Activated naive CD4-positive, alpha-beta T cell treated with anti-CD3 and anti-CD28 coated beads, Interleukin-2, amount 50 U/mL, for 16 hours (primary cell): Measurements from ENCODE around the gene STRN.
"Not testable (repeated sequence)": the region's sequence is repeated elsewhere in the genome, so short reads cannot be mapped to it uniquely, and the experiment has no call there.

ENCODE experiments used
- DNase-seq: peaks from one replicate; pipeline ENCODE4 v3.0.0-alpha.2; 2020

STRN gene

DNA sequence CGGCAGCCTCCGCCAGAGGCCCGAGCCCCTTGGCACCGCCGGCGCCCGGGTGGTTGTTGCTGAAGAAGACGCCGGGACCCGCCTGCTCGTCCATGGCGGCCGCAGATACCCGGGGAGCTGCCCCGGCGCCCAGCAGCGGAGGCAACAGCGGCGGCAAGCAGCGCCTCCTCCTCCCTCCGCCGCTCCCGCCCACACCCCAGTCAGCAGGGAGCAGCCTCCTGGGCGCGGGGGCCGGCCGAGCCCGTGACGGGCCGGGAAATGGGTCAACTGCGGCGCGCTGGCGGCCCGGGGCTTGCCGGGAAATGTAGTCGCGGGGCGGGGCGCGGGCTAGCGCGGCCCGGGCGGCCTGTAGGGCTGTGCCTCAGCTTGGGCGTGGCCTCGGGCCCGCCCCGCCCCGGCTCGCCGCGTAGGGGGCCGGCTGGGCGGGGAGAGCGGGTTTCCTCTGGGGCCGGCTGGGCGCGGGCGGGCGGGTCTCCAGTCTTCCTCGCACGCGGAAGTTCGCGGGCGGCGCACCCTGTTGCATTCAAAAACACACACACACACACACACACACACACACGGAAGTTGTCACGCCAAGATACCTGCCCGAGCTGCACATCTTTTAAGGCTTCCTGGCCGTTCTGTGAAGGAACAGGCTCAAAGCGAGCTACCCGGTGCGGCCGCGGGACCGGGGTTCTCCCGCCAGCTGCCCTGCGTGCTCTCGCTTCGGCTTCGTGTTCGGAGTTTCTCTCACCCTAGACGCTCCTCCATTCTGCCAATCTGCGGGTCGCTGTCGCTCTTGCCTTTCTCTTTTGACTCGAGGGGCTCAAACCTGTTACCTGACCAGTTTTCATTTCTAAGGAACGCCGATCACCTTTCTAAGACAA lies at the start of gene STRN:
TSS of gene STRN (minus strand) at position 167 of the 866 bp plus-strand sequence. CDS start at position 94, 73 bp downstream.
- peak; percentile 98 for DNase-seq

GRCh38 chr2:37013315-37013641 lies 46.9 kb upstream of the STRN start:
- no peak for DNase-seq

GRCh38 chr2:37011130-37011529 lies 44.8 kb upstream of the STRN start:
- DNase-seq = no peak

GRCh38 chr2:37005118-37005868 lies 39.0 kb upstream of the STRN start:
- no peak for DNase-seq

DNA sequence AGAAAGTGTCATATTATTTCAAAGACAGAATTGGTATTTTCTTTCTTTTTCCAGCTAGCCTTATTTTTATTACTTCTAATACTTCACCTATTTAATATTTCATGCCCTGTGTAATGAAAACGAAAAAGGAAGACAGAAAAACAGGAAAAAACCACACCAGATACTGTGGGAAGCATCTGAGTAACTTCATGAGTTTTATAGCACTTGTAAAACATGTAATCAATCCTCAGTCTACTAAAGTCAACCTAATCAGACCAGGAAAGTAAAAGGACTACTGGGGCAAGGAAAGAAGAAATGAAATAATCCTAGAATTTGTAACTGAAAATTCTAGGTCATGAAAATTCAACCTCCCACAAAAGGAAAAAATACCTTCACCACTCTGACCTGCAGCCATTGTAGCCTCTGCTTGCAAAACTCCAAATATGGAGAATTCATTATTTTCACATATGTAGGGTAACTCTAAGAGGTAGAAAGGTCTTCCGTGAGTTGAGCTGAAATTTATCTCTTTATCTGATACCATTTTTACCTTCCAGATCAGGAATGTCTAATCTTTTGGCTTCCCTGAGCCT lies 34.7 kb upstream of the STRN start:
- no peak for DNase-seq

- no peak for DNase-seq
These were observed 34.0 kb upstream of the STRN start for GRCh38 chr2:37000318-37000717.

DNA sequence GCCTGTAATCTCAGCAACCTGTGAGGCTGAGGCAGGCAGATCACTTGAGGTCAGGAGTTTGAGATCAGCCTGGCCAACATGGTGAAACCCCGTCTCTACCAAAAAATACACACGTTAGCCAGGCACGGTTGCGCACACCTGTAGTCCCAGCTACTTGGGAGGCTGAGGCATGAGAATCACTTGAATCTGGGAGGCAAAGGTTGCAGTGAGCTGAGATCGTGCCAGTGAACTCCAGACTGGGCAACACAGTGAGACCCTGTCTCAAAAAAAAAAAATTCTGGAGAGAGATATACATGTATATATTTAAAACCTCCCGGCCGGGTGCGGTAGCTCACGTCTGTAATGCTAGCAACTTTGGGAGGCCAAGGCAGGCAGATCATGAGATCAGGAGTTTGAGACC lies 33.1 kb upstream of the STRN start:
- DNase-seq = not testable (repeated sequence)

- DNase-seq = no peak
These were observed 27.7 kb upstream of the STRN start for GRCh38 chr2:36993841-36994620.

GRCh38 chr2:36988008-36988407 lies 21.7 kb upstream of the STRN start:
- no peak for DNase-seq

DNA sequence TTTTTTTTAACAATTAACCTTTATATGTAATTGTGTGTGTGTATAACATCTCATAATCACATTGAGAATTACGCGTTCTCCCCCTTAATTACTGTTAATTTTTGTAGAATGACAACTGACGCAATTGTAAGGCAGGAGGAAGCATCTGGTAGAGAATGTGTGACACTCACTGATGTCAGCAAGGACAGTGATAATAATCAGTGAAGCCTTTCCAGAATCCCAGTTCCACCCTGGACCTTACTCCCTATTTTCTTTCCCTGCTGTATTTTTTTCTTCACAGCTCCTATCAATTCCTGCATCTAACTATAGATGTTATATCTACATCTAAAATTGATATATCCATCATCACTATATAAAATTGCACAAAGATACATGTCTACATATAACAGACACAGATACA lies 16.1 kb upstream of the STRN start:
- DNase-seq = no peak

- DNase-seq = no peak
These were observed 15.6 kb upstream of the STRN start for GRCh38 chr2:36981911-36982310.

- not testable (repeated sequence) for DNase-seq
These were observed 12.7 kb upstream of the STRN start for GRCh38 chr2:36979007-36979406.

GRCh38 chr2:36976065-36976464 lies 9.7 kb upstream of the STRN start:
- no peak for DNase-seq

DNA sequence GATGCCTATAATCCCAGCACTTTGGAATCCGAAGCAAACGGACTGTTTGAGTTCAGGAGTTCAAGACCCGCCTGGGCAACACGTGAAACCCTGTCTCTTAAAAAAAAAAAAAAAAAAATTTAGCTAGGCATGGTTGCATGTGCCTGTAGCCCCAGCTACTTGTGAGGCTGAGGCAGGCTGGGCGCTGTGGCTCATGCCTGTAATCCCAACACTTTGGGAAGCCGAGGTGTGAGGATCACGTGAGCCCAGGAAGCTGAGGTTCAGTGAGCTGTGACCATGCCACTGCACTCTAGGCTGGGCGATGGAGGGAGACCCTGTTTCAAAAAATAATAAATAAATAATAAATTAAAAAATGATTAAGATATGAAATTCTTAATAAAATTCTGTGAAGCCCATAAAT lies 9.0 kb upstream of the STRN start:
- no peak for DNase-seq

DNA sequence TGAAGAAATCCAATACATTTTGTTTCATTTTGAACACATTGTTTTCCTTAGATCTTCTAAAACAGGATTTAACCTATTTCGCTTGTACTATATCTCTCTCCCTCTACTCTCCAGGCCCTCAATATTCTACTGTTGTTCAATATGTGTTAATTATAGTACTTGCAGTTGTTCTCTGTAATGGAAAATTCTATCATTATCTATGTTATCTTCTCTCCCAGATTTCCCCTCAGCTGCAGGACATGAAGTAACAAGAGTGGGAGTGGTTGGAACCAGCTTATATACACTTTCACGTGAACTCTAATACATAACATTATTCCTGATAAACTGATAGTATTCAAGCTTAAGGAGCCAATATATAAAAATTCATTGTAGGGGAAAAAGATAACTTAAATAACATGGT lies 7.0 kb upstream of the STRN start:
- DNase-seq = no peak

- DNase-seq = no peak
These were observed 5.7 kb upstream of the STRN start for GRCh38 chr2:36971990-36972389.

GRCh38 chr2:36967236-36967876 lies 1.0 kb upstream of the STRN start:
- no peak for DNase-seq

- peak; percentile 20 for DNase-seq
These were observed 476 bp downstream of the STRN start for GRCh38 chr2:36965751-36966369.

- DNase-seq = no peak
These were observed 1.1 kb downstream of the STRN start for GRCh38 chr2:36965206-36965605.

DNA sequence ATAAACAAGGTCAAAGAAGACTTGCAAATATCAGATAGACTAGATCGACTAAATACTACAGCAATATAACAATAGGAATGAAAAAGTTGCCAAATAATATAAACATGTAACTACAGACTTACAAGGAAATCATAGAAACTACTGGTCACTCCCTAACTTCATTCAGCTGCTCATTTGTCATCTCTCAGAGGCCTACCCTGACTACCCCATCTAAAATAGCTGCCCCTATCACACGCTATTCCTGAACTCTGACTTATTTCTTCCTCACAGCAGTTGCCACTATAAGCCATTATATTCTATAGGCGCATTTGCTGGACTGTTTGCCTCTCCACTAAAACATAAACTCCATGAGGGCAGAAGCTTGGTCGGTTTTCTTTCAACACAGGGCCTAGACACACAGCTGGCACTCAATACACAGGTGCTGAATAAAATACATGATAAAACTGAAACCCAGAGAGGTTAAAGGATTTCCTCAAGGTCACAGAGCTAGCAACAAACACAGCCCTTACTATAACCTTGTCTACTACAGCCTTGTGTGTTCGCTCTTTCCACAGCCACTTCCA lies 1.8 kb downstream of the STRN start:
- DNase-seq = no peak

GRCh38 chr2:36963734-36964133 lies 2.6 kb downstream of the STRN start:
- no peak for DNase-seq

GRCh38 chr2:36963106-36963505 lies 3.2 kb downstream of the STRN start:
- no peak for DNase-seq
